Renal cortex interstitium (tissue), 11 donors: ENCODE data around the gene QPCTL. TPM values are rescaled to one million over a fixed set of nuclear protein-coding genes. Genes with fewer than 3 reads are reported as not detected.
A peak's percentile ranks its signal among the peaks of the same experiment; 100 is the strongest.
"Not testable (repeated sequence)": the region's sequence is repeated elsewhere in the genome, so short reads cannot be mapped to it uniquely, and the experiment has no call there.

ENCODE experiments used
- DNase-seq, 11 donors: peaks; one replicate each; pipeline ENCODE4 v3.0.0-alpha.2; 2013; ENCODE audit warnings: low read depth in 9 of 11, low spot score in 4 of 11; ENCODE audit errors: extremely low read depth in 1 of 11
- polyA plus RNA-seq, 3 donors: library from polyadenylated mRNA; unstranded; fragments of 120-200 nt; gene quantifications; one replicate each; pipeline ENCODE4 v1.2.1, GENCODE V29; 2013; ENCODE audit not compliant: insufficient read length in 3 of 3

Gene QPCTL
- polyA plus RNA-seq, 3 donors, result 6.8 to 11.0 (median 10.7) TPM

DNA sequence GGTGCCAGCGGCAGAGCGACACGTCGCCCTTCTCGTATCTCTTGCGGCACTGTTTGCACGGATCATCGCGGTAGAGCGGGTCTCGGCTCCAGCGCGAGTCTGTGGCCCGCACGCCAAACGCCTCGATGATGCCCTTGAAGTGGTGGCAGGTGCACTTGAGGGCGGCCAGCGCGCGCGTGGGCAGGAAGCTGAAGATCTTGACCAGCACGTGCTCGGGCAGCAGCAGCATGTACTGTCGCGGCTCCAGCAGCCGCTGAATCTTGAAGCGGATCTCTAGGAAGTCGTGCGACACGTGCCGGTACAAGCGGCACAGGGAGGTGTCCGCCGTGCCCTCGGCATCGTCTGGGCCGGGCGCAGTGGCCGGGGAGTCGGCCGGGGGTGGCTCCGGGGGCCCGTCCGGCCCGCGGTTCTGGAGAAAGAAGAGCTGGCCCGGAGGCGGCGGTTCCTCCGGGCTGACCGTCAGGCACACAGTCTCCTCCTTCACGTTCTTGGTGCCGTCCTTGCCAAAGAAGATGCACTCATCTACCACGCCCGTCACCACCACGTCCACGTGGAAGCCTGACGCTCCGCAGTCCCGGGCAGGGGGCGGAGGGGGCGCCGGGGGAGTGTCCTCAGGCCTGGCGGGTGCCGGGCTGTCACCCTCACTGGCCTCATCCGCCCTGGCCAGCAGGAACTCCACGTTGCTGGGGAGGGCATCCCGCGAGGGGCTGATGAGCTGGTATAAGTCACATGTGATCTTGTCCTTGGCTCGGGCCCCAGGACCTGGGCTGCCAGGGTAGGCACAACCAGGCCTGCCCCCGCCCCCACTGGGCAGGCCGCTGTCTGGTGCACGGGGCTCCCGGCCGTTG is 19.6 kb downstream of the QPCTL start:
- DNase-seq, result no peak

DNA sequence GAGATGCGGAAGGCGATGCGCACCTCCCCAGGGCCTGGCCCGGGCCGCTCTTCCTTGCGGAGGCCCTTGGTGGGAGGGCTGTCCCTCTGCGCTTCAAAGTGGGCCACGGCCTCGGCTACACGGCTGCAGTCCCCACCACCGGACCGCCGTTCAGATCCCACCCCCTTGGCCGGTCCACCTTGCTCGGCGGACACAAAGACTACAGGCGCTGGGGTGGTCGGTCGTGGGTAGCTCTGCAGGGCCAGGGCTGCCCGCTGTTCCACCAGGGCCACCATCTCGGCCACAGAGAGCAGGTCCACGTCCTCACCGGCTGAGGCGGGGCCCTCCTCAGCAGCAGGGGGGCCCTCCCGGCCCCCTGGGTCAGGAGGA is 20.2 kb downstream of the QPCTL start:
- DNase-seq, result no peak

DNA sequence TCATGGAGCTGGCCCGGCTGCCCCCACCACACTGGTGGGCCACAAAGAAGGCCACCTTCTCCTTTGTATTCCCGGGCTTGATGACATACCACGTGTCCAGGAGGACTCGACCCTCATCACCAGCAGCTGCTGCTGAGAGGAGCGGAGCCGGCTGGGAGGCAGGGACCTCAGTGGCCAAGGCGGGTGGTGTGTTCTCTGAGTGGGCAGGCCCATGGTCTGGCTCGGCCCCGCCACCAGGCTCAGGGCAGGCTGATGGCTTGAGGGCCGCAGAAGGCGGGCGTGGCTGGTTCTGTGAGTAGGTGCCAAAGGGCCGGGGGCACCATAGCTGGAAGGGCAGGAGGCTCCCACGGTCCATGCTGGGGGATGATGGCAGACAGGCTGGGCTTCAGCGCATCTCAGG is 20.7 kb downstream of the QPCTL start:
- DNase-seq, result no peak

DNA sequence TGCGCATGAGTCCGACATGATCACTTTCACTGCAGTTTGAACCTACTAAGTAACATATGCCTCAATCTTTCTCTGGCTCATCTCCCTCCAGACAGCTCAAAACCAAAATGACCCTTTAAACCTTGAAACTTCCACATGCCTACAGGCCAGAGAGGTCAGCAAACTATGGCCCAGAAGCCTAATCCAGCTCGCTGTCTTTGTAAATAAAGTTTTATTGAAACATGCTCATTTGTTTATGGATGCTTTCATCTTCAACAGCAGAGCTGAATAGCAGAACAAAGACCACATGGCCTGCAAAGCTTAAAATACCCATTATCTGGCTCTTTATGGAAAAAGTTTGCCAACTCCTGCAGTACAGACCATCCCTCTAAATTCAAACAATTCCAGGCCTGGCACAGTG is 22.7 kb downstream of the QPCTL start:
- no peak for DNase-seq

DNA sequence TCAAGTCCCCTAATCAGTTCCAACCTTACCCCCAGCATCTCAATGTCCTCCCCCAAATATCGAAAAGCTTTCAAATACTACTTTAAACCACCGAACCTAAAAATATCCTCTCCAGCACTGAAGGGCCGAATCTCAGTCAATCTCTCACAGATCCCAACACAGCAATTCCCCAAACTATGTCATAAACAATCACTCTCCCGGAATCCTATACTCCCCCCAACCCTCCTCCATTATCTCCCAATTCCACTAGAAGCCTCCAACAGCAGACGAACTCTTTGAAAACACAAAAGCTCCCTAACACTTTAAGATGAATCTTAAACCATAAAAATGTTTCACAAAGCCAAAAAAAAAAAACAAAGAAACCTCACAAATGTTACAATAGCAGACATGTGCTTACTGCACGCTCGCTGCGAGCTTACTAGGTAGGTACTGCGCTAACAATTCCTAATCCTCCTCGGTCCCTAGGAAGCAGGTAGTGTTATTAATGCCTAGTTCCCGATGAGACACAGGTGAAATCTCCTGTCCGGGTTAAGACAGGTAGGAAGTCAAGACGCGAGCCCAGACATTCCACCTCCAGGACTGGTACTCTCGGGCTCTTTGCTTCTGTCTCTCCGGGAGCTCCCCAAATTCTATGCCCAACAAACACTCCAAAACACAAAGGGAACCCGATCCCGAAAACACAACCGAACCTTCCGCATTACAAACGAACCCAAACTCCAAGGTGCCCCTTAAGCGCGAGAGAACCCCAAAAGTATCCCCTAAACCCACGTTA is 24.1 kb downstream of the QPCTL start:
- peak in 4 of 11 donors; percentile 14 to 42 (median 26) for DNase-seq

DNA sequence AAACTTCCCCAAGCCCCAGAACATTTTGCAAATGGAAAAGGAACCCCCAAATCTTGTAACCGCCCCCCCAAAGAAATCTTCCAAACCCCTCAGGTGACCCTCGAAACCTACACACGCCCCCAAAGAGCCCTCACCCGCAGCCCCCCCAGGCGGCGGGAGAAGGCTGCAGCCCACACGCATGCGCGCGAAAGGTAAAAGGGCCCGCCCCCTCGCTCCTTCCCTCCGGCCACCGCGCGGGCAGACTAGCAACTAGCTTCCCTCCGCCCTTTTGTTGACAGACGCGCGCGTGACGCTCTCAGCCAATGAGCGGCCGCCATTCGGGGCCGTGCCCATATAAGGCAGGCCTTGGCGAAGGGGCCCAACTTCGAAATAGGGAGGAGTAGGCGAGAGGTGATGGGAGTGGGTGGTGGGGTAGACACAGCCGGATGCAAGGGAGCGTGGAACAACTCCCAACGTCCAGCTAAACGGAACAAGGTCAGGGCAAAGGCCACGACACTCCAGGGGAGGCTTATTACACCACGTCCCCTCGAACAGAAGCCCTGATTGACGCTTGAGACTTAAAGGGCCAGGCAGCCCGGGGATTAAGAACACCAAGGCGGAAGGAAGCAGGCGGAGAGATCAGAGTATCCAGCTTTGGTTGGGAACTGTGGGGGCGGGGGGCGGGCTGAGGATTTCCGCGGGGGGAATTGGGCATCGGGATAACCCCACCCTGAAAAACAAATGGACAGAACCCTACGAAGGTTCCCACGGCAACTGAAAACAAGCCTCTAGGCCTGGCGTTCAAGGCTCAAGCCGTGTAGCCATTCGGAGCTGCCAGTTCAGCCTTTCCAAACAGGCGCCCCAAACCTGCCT is 24.9 kb downstream of the QPCTL start:
- peak; percentile 98 to 99 (median 98) for DNase-seq

DNA sequence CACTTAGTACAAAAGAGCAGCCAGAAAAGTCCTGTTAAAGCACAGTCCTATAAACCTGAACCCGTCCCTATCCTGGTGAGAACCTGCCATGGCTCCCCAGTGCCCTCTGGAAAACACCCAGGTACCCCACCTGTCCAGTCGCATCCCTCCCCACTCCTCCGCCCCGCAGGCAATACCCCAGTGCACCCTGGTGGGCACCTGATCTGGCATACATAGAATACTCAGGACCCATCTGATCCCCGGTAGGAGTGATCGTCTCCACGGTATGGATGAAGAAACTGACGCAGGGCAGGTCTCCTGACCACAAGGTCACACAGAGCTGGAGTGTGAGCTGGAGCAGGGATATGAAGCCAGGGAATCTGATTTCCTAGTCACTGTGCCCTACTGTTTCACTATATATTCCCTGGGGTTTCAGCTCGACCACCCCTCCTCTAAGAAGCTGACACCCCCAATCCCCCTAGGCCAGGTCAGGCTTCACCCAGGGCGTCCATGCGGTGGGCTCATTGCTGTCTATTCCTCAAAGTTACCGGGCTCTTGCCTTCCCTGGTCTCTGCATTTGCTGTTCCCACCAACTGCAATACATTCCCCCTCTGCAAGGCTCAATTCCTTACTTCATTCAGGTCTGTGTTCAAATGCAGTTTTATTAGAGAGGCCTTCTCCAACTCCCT is 25.7 kb downstream of the QPCTL start:
- no peak for DNase-seq

DNA sequence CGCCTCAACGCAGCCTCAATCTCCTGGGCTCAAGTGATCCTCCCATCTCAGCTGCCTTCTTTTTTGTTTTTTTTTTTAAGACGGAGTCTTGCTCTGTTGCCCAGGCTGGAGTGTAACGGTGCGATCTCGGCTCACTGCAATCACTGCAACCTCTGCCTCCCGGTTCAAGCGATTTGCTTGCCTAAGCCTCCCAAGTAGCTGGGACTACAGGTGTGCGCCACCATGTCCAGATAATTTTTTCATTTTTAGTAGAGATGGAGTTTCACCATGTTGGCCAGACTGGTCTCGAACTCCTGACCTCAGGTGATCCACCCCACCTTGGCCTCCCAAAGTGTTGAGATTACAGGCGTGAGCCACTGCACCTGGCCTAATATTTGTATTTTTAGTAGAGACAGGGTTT is 27.6 kb downstream of the QPCTL start:
- not testable (repeated sequence) for DNase-seq

DNA sequence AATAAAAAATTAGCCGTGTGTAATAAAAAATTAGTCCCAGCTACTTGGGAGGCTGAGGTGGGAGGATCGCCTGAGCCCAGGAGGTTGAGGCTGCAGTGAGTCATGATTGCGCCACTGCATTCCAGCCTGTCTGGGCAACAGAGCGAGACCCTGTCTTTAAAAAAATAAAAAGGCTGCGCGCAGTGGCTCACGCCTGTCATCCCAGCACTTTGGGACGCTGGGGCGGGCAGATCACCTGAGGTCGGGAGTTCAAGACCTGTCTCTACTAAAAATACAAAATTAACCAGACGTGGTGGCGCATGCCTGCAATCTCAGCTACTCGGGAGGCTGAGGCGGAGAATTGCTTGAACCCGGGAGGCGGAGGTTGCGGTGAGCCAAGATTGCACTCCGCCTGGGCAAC is 36.2 kb downstream of the QPCTL start:
- not testable (repeated sequence) for DNase-seq

DNA sequence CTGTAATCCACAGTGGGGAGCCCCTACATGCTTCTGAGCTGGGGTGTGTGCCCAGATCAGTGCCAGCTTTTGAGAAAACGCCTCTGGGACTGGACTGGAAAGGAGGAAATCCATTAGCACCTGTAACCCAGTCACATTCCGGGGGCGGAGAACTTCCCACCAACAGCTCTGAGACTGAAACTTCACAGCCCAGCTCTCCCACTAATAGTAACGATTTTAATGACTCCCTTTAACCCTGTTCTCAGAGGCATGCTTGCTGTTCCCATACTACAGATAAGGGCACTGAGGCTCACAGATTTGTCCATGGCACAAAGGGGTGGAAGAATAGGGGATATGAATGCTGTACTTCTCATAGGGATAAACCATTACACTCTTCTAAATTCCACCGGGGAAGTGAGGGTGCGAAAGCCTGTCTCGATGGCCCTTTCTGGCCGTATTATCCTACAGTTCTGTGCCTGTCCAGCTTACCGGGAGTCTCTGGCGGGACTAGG is 37.4 kb downstream of the QPCTL start:
- DNase-seq, result no peak

DNA sequence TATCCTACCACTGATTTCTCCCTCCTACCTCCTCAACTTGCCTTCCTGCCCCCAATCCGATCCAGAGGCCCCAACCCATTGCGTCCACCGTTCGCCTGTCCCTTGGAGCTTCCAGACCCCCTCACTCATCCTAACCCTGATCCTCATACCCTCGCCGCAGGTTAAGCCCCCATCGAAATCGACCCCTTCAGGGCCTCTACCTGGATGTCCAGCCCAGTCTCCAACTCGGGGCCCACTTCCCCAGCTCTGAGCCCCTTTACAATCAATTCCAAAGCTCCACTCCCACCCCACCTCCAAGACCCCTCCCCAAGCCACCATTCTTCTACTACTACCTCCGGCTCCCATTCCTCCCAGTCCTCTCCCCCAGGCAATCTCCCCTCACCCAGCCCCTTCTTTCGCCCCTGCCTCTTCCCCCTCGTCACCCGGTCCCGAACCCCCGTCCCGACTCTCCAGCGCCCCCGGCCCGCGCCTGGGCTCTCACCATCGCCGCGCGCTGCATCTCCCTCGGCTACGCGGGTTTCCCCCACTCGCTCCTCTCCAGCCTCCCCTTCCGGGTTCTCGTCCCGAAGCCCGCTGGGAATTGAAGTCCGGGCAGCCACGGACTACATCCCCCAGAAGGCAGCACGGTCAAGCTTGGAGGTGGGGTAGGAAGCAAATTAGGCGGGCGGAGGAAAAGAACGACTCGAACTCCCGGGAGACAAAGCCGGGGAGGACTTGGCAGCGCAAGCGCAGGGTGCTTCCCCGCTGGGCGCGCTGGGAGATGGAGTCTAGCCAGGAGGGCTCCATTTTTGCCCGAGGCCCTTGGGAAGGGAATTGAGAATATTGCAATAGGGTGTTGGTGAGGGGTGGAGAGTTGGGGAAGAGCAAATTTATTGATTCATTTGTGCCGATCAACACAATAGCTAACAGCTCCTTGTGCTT is 38.2 kb downstream of the QPCTL start, which contains the start of gene FBXO46:
TSS of gene FBXO46 (minus strand) at position 529 of the 921 bp plus-strand sequence. CDS start 17,401 bp downstream, outside the sequence.
- DNase-seq, result peak; percentile 92 to 98 (median 96)

DNA sequence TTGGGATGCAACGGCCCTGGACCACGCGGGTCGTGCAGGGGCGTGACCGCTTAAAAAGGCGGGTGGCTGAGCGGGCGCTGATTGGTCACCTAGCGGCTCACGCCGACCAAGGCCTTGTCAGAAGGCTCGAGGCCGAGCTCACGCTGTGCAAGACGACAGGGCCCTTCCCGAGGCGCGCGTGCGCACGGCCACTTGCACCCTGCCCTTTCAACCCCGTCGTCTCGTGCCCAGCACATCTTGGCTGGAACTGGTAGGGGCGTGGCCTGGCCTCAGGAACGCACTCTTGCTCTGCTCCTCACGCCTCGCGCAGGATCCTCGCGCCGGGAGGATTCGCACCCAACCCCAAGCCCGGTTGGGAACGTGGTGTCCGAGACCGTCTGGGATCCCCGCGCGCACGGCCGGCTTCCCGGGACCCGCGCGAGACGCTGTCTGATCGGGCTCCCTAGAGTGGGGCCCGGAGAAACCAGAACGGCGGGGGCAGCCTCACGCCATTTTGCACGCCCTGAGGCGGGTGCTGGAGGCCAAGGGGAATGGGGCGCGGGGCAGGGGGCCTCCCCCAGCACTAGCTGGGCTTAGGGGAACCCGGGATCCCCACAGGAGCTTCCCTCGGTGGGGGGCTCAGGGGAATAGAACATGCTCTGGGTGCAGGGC is 40.8 kb downstream of the QPCTL start, which contains the start of gene MEIOSIN:
TSS of gene MEIOSIN (plus strand) at position 280 of the 651 bp plus-strand sequence. CDS start 1,938 bp downstream, outside the sequence.
- DNase-seq, result no peak

DNA sequence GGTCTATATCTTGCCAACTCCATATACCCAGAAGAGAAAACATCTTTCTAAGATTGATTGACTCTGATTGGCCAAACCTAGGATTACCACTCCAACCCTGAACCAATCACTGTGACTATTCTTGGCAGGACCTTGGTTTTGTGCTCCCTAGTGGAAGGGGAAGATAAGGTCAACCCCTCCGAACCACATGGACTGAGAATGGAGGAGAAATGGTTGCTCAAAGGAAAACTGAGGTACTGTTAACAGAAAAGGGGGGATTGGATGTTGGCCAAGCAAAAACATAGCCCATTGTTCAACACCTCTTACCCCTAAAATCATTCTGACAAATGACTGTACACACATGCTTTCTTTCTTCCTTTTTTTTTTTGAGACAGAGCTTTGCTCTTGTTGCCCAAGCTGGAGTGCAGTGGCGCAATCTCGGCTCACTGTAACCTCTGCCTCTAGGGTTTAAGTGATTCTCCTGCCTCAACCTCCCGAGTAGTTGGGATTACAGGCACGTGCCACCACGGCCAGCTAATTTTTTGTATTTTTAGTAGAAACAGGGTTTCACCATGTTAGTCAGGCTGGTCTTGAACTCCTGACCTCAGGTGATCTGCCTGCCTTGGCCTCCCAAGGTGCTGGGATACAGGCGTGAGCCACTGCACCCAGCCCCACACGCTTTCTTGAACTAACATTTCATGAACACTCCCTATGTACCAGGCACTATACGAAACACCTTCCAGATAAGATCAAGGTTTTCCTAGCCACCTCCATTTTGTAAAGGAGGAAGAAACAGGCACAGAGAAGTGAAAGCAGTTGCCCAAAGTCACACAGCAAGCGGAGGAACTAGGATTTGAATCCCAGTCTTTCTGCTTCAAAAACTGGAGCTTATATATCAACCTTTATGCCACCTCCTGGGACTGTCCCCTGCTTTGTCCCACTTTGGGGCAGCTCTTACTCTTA is 47.3 kb downstream of the QPCTL start:
- DNase-seq, result no peak

DNA sequence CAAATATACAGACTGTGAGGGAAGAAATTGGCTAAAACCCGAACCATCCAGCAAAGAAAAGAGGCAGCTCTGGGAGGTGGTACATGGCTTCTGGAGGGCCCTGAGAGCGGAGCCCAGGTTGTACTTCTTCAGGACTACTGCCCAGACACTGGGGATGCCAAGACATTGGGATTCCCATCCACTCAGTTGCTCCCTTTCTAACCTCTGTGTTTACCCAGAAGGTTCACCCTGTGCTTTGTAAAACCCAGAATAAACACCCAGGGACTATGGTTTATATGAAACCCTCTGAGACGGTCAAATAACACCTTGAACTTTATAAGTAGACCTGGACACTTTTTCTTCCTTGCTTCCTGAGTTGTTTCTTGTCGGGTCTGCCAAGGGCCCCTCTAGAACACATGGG is 50.5 kb downstream of the QPCTL start:
- no peak for DNase-seq

DNA sequence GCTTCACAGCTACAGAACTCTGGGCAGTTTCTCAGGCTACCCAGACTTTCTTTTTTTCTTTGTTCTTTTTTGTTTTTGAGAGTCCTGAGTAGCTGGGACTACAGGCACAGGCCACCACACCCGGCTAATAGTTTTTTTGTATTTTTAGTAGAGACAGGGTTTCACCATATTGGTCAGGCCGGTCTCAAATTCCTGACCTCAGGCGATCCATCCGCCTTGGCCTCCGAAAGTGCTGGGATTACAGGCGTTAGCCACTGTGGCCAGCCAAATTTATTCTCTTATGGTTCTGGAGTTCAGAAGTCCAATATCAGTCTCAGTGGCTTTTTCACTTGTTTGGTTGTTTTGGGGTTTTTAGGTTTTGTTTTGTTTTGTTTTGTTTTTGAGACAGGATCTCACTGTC is 53.1 kb downstream of the QPCTL start:
- no peak for DNase-seq

DNA sequence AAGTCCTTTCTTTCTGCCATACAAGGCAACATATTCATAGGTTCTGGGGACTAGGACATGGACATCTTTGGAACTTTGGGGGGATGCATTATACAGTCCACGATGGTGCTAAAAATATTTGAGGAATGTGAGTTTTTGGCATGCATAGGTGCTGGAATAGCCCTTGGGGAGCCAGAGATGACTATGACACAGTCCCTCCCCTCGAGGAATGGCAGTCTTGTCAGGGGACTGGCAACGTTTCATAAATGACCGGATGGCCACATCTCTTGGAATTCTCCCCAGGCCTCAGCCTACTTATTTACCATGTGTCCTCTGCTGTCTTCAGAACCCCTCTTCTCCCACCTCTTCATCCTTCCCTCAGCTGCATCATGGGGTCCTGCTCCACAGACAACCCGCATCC is 54.4 kb downstream of the QPCTL start:
- DNase-seq, result no peak
